Thyroid gland (tissue), 4 donors: ENCODE measurements around the gene ANKRD39. TPM values are rescaled to one million over a fixed set of nuclear protein-coding genes. Genes with fewer than 3 reads are reported as not detected.

Experiments used
- DNase-seq, 2 donors: peaks; one replicate each; pipeline ENCODE4 v3.0.0-alpha.2; 2019
- H3K27ac ChIP-seq, 3 donors: fragments of 200-600 bp; sonication (generic); 1 replicate in 2 of 3; 2 replicates in 1 of 3; pipeline ENCODE4 v1.5.1; 2016 to 2019; ENCODE audit warnings: mild to moderate bottlenecking in 1 of 3, moderate library complexity in 1 of 3
- H3K27me3 ChIP-seq: fragments of 200-600 bp; sonication (generic); one replicate; pipeline ENCODE4 v1.5.1; 2019
- H3K36me3 ChIP-seq, 2 donors: fragments of 200-600 bp; sonication (generic); one replicate each; pipeline ENCODE4 v1.5.1; 2016 to 2019
- H3K4me1 ChIP-seq, 2 donors: fragments of 200-600 bp; sonication (generic); one replicate each; pipeline ENCODE4 v1.5.1; 2017 to 2019
- H3K4me3 ChIP-seq, 3 donors: fragments of 200-600 bp; sonication (generic); replicated peaks in 1 of 3; 1 replicate in 2 of 3; 2 replicates in 1 of 3; pipeline ENCODE4 v1.5.1; 2016; ENCODE audit warnings: mild to moderate bottlenecking in 1 of 3
- H3K9me3 ChIP-seq: fragments of 200-600 bp; sonication (generic); one replicate; pipeline ENCODE4 v1.5.1; 2017
- CTCF ChIP-seq, 6 experiments: fragments of 200-600 bp in 3 of 6; fragments of 450-650 bp in 3 of 6; sonication (generic) in 3 of 6; IDR thresholded peaks; one replicate each; pipeline ENCODE4 v1.5.1; 2016 to 2019; ENCODE audit warnings: antibody characterized with exemption in 6 of 6, mild to moderate bottlenecking in 2 of 6, inconsistent platforms in 1 of 6, moderate library complexity in 1 of 6
- POLR2A ChIP-seq, 2 donors: fragments of 450-650 bp; IDR thresholded peaks; one replicate each; pipeline ENCODE4 v1.6.1; 2017; ENCODE audit warnings: antibody characterized with exemption in 2 of 2, mild to moderate bottlenecking in 2 of 2, moderate library complexity in 1 of 2
- WGBS, 2 donors: methylation state at CpG; one replicate each; pipeline ENCODE4 v1.1.5; 2017; 5-methylcytosine and 5-hydroxymethylcytosine counted together
- intact Hi-C: fragments of 100-400 bp; cut with DNase I; formaldehyde crosslinking; loops from one replicate; pipeline ENCODE4 v1.15.1; 2023
- total RNA-seq, 4 donors: library from RNA; depleted of rRNA; stranded (reverse); fragments of >200 nt; gene quantifications; one replicate each; pipeline ENCODE4 v1.2.3, GENCODE V29; 2016

The ANKRD39 gene
- total RNA-seq, 4 donors from 2014 or later = 11.6 to 25.7 (median 14.1) TPM

- H3K4me3 ChIP-seq = no peak overlapping the region
- intact Hi-C loops = loop anchor here (10.0 kb wide), 2 partner anchors 175 to 285 kb away; partner anchors contain the start of gene KANSL3
- H3K27ac ChIP-seq = no peak overlapping the region
- WGBS, 2 donors = 92% methylated on average over 11 to 12 of the region's 12 CpGs
- no peak for DNase-seq
- H3K36me3 ChIP-seq = peaks cover 6 to 7% of the 10 kb centered on the region in 2 donors
- TF ChIP-seq POLR2A (IDR thresholded peaks at IDR 0.05) (no peak), CTCF (IDR thresholded peaks at IDR 0.05) (no peak)
- no peaks in the 10 kb centered on the region for H3K9me3 ChIP-seq
- H3K27me3 ChIP-seq = no peaks in the 10 kb centered on the region
- peaks cover 0 to 2% of the 10 kb centered on the region in 2 donors for H3K4me1 ChIP-seq
Observed at GRCh38 chr2:96809951-96810782, 47.6 kb downstream of the ANKRD39 start.

GRCh38 chr2:96809216-96809882 is 48.5 kb downstream of the ANKRD39 start:
- H3K27me3 ChIP-seq = no peaks in the 10 kb centered on the region
- no peaks in the 10 kb centered on the region for H3K9me3 ChIP-seq
- no peak for DNase-seq
- H3K4me1 ChIP-seq = no peaks in the 10 kb centered on the region
- TF ChIP-seq CTCF (IDR thresholded peaks at IDR 0.05) = no peak
- 85 to 89% methylated on average over 12 to 13 of the region's 13 CpGs for WGBS, 2 donors
- intact Hi-C loops = loop anchor here (10.0 kb wide), 2 partner anchors 175 to 285 kb away; partner anchors contain the start of gene KANSL3
- no peak overlapping the region for H3K4me3 ChIP-seq
- H3K36me3 ChIP-seq = peaks cover 6 to 7% of the 10 kb centered on the region in 2 donors
- no peak overlapping the region for H3K27ac ChIP-seq

- DNase-seq = no peak
- Histone ChIP-seq H3K9me3 (no peaks in the 10 kb centered on the region), H3K27me3 (no peaks in the 10 kb centered on the region), H3K4me3 (no peak overlapping the region), H3K4me1 (no peaks in the 10 kb centered on the region), H3K27ac (no peak overlapping the region), H3K36me3 (peaks cover 6 to 7% of the 10 kb centered on the region in 2 donors)
- intact Hi-C loops = loop anchor here (10.0 kb wide), 2 partner anchors 174 to 284 kb away; partner anchors contain the start of gene KANSL3
- no peak for TF ChIP-seq CTCF (IDR thresholded peaks at IDR 0.05)
- no peak for TF ChIP-seq POLR2A (IDR thresholded peaks at IDR 0.05)
- 85 to 87% methylated on average over 10 of the region's 10 CpGs for WGBS, 2 donors
Observed at GRCh38 chr2:96808176-96808837, 49.5 kb downstream of the ANKRD39 start.

- Histone ChIP-seq H3K27ac (no peak overlapping the region), H3K4me1 (no peaks in the 10 kb centered on the region), H3K27me3 (no peaks in the 10 kb centered on the region), H3K36me3 (peaks cover 6 to 7% of the 10 kb centered on the region in 2 donors), H3K4me3 (no peak overlapping the region), H3K9me3 (no peaks in the 10 kb centered on the region)
- TF ChIP-seq POLR2A (IDR thresholded peaks at IDR 0.05) (no peak), CTCF (IDR thresholded peaks at IDR 0.05) (no peak)
- DNase-seq = no peak
- intact Hi-C loops = loop anchor here (10.0 kb wide), 2 partner anchors 172 to 282 kb away; partner anchors contain the start of gene KANSL3
- WGBS, 2 donors = 87 to 88% methylated on average over 10 of the region's 10 CpGs
Observed at GRCh38 chr2:96807127-96807471, 50.7 kb downstream of the ANKRD39 start.
